PC-9 (cell line): ENCODE results near the gene NET1. TPM values are rescaled to one million over a fixed set of nuclear protein-coding genes. Genes with fewer than 3 reads are reported as not detected.

ENCODE experiments used
- BruUV-seq: library from RNA; stranded (reverse); fragments of 400-500 nt; replicated peaks from 2 replicates; lab custom pipeline; 2021; lab: Mats Ljungman, UMichigan
- CTCF ChIA-PET: fragments of 300-600 bp; sonication (Branson Sonifier 250); formaldehyde crosslinking; loops from one replicate; lab custom pipeline; 2022; ENCODE audit warnings: antibody characterized with exemption; lab: Charles Lee
- POLR2A ChIA-PET: fragments of 300-600 bp; sonication (Branson Sonifier 250); formaldehyde crosslinking; loops from one replicate; lab custom pipeline; 2022; ENCODE audit warnings: antibody characterized with exemption; ENCODE audit not compliant: unreplicated experiment; lab: Charles Lee
- DNase-seq, 2 experiments: peaks; one replicate each; pipeline versions ENCODE4 v3.0.0 to v3.0.0-alpha.2; 2015 to 2022; ENCODE audit warnings: mixed read lengths in 1 of 2
- H2AFZ ChIP-seq: fragments of 200-600 bp; sonication (generic); 2 replicates; pipeline ENCODE4 v1.8.1; 2017; ENCODE audit warnings: antibody characterized with exemption
- H3F3A ChIP-seq: fragments of 200-600 bp; sonication (generic); 2 replicates; pipeline ENCODE4 v1.8.1; 2017; ENCODE audit warnings: antibody characterized with exemption, mild to moderate bottlenecking, low read depth; ENCODE audit not compliant: insufficient read depth
- H3K27ac ChIP-seq: fragments of 200-600 bp; sonication (generic); 2 replicates; pipeline ENCODE4 v1.6.1; 2016; ENCODE audit warnings: mixed run types
- H3K27me3 ChIP-seq: fragments of 200-600 bp; sonication (generic); 2 replicates; pipeline ENCODE4 v1.6.1; 2016; ENCODE audit warnings: low read depth, mixed run types; ENCODE audit not compliant: insufficient read depth
- H3K36me3 ChIP-seq: fragments of 200-600 bp; sonication (generic); 2 replicates; pipeline ENCODE4 v1.6.1; 2016; ENCODE audit warnings: low read depth, mixed run types
- H3K4me1 ChIP-seq: fragments of 200-600 bp; sonication (generic); replicated peaks from 2 replicates; pipeline ENCODE4 v1.6.1; 2016; ENCODE audit warnings: mixed run types; ENCODE audit not compliant: insufficient read depth
- H3K4me2 ChIP-seq: fragments of 200-600 bp; sonication (generic); 2 replicates; pipeline ENCODE4 v1.6.1; 2017; ENCODE audit warnings: mixed run types
- H3K4me3 ChIP-seq: fragments of 200-600 bp; sonication (generic); 2 replicates; pipeline ENCODE4 v1.6.1; 2016; ENCODE audit warnings: mixed run types
- H3K79me2 ChIP-seq: fragments of 200-600 bp; sonication (generic); 2 replicates; pipeline ENCODE4 v1.6.1; 2017; ENCODE audit warnings: low read depth, mixed run types
- H3K9me2 ChIP-seq: fragments of 200-600 bp; sonication (generic); 2 replicates; pipeline ENCODE4 v1.8.1; 2017; ENCODE audit warnings: mild to moderate bottlenecking; ENCODE audit not compliant: insufficient read depth
- H3K9me3 ChIP-seq: fragments of 200-600 bp; sonication (generic); 2 replicates; pipeline ENCODE4 v1.8.1; 2016; ENCODE audit warnings: low read depth; ENCODE audit not compliant: insufficient read depth
- H4K20me1 ChIP-seq: fragments of 200-600 bp; sonication (generic); 2 replicates; pipeline ENCODE4 v1.8.1; 2017; ENCODE audit not compliant: insufficient read depth
- CTCF ChIP-seq: fragments of 200-600 bp; sonication (generic); conservative IDR thresholded peaks from 2 replicates; pipeline ENCODE4 v1.6.1; 2017; ENCODE audit warnings: mixed run types, antibody characterized with exemption, mild to moderate bottlenecking, moderate library complexity
- EZH2 ChIP-seq: fragments of 200-600 bp; sonication (generic); IDR thresholded peaks from 2 replicates; pipeline ENCODE4 v1.8.0; 2017; ENCODE audit warnings: antibody characterized with exemption, low read depth
- intact Hi-C: fragments of 100-400 bp; cut with micrococcal nuclease; formaldehyde crosslinking; loops from one replicate; pipeline ENCODE4 v1.10.0; 2022; ENCODE audit not compliant: unreplicated experiment
- total RNA-seq: library from RNA; stranded (reverse); gene quantifications from 2 replicates; pipeline ENCODE4 v1.2.3, GENCODE V29; 2021

Gene NET1
- total RNA-seq, 1 experiment from 2014 or later, result 150 TPM

- H3K4me2 ChIP-seq, result no peak overlapping the region
- no peak for DNase-seq
- no peaks in the 10 kb centered on the region for H3K9me2 ChIP-seq
- CTCF ChIA-PET, result no interaction called here
- H3K79me2 ChIP-seq, result no peaks in the 10 kb centered on the region
- H3K36me3 ChIP-seq, result no peaks in the 10 kb centered on the region
- H2AFZ ChIP-seq, result no peak overlapping the region
- H3K27me3 ChIP-seq, result no peaks in the 10 kb centered on the region
- no peak for TF ChIP-seq CTCF
- TF ChIP-seq EZH2, result no peak
- POLR2A ChIA-PET, result interaction anchor here (0.7 kb wide), 1 partner anchor 550 kb away, joined by 5 read pairs; no protein-coding TSS in a partner anchor
- no peaks in the 10 kb centered on the region for H3F3A ChIP-seq
- peaks cover 13% of the 10 kb centered on the region for H3K9me3 ChIP-seq
- H3K27ac ChIP-seq, result no peak overlapping the region
- no peaks in the 10 kb centered on the region for H3K4me1 ChIP-seq
- intact Hi-C loops, result no loop called here
- H3K4me3 ChIP-seq, result no peak overlapping the region
- H4K20me1 ChIP-seq, result no peaks in the 10 kb centered on the region
- no TSS peak for BruUV-seq
Observed at GRCh38 chr10:5391790-5392189, 20.6 kb upstream of the NET1 start.

- Histone ChIP-seq H3K4me2 (no peak overlapping the region), H3K4me3 (no peak overlapping the region), H4K20me1 (no peaks in the 10 kb centered on the region), H3K27ac (no peak overlapping the region), H2AFZ (no peak overlapping the region), H3K36me3 (no peaks in the 10 kb centered on the region), H3K27me3 (no peaks in the 10 kb centered on the region), H3F3A (no peaks in the 10 kb centered on the region), H3K4me1 (no peaks in the 10 kb centered on the region), H3K79me2 (no peaks in the 10 kb centered on the region), H3K9me3 (peaks cover 13% of the 10 kb centered on the region), H3K9me2 (no peaks in the 10 kb centered on the region)
- POLR2A ChIA-PET, result no interaction called here
- BruUV-seq, result no TSS peak
- no peak for DNase-seq
- TF ChIP-seq EZH2 (no peak), CTCF (no peak)
- intact Hi-C loops, result no loop called here
- CTCF ChIA-PET, result no interaction called here
Observed at GRCh38 chr10:5393529-5393928, 18.8 kb upstream of the NET1 start.

- H3K4me3 ChIP-seq, result no peak overlapping the region
- no peaks in the 10 kb centered on the region for H4K20me1 ChIP-seq
- DNase-seq, result no peak
- ChIA-PET POLR2A (no interaction called here), CTCF (no interaction called here)
- H3K79me2 ChIP-seq, result no peaks in the 10 kb centered on the region
- intact Hi-C loops, result no loop called here
- TF ChIP-seq EZH2 (no peak), CTCF (no peak)
- H3K27me3 ChIP-seq, result no peaks in the 10 kb centered on the region
- no peak overlapping the region for H3K4me2 ChIP-seq
- no peak overlapping the region for H3K27ac ChIP-seq
- H3K9me2 ChIP-seq, result no peaks in the 10 kb centered on the region
- no peaks in the 10 kb centered on the region for H3K36me3 ChIP-seq
- H3F3A ChIP-seq, result no peaks in the 10 kb centered on the region
- H2AFZ ChIP-seq, result no peak overlapping the region
- H3K9me3 ChIP-seq, result peaks cover 11% of the 10 kb centered on the region
- no TSS peak for BruUV-seq
- H3K4me1 ChIP-seq, result no peaks in the 10 kb centered on the region
Observed at GRCh38 chr10:5395168-5395567, 17.2 kb upstream of the NET1 start.
